Kasumi-1 (cell line): ENCODE measurements around the gene GHRH.

Experiments used
- DNase-seq, 2 experiments: peaks; one replicate each; lab custom pipeline; 2025; lab: John Stamatoyannopoulos, UW

Gene GHRH

GRCh38 chr20:37261714-37262113 is at the start of gene GHRH:
Gene GHRH (minus strand): TSS chr20:37261814. CDS start chr20:37256889, 4,925 bp downstream.
- DNase-seq = no peak

GRCh38 chr20:37310951-37311350 is 49.3 kb upstream of the GHRH start:
- DNase-seq = no peak

- DNase-seq = no peak
Measured at GRCh38 chr20:37309936-37310590, 48.4 kb upstream of the GHRH start.

- DNase-seq = no peak
Measured at GRCh38 chr20:37309290-37309689, 47.7 kb upstream of the GHRH start.

- DNase-seq = no peak
Measured at GRCh38 chr20:37308086-37309050, 46.8 kb upstream of the GHRH start.

- no peak for DNase-seq
Measured at GRCh38 chr20:37305839-37306238, 44.2 kb upstream of the GHRH start.

- no peak for DNase-seq
Measured at GRCh38 chr20:37305079-37305478, 43.5 kb upstream of the GHRH start.

GRCh38 chr20:37303637-37304036 is 42.0 kb upstream of the GHRH start:
- no peak for DNase-seq

- DNase-seq = no peak
Measured at GRCh38 chr20:37302981-37303380, 41.4 kb upstream of the GHRH start.

- DNase-seq = no peak
Measured at GRCh38 chr20:37301558-37301957, 39.9 kb upstream of the GHRH start.

GRCh38 chr20:37301120-37301519 is 39.5 kb upstream of the GHRH start:
- no peak for DNase-seq

- DNase-seq = no peak
Measured at GRCh38 chr20:37299718-37300528, 38.3 kb upstream of the GHRH start.

GRCh38 chr20:37298190-37298939 is 36.8 kb upstream of the GHRH start:
- no peak for DNase-seq

GRCh38 chr20:37297066-37297736 is 35.6 kb upstream of the GHRH start:
- DNase-seq = no peak

- DNase-seq = peak in 1 of 2 experiments; percentile 27
Measured at GRCh38 chr20:37296371-37296770, 34.8 kb upstream of the GHRH start.

- no peak for DNase-seq
Measured at GRCh38 chr20:37295595-37295994, 34.0 kb upstream of the GHRH start.

- no peak for DNase-seq
Measured at GRCh38 chr20:37295001-37295400, 33.4 kb upstream of the GHRH start.

- no peak for DNase-seq
Measured at GRCh38 chr20:37294262-37294981, 32.8 kb upstream of the GHRH start.

GRCh38 chr20:37293301-37293943 is 31.8 kb upstream of the GHRH start:
- no peak for DNase-seq

GRCh38 chr20:37291724-37292126 is 30.1 kb upstream of the GHRH start:
- DNase-seq = no peak
